Inflammatory macrophage treated with lipopolysaccharide for 4 hours (primary cell): ENCODE data around the gene RALGDS.

Experiments
- DNase-seq: peaks from one replicate; pipeline ENCODE4 v3.0.0-alpha.2; 2020

The RALGDS gene

DNA sequence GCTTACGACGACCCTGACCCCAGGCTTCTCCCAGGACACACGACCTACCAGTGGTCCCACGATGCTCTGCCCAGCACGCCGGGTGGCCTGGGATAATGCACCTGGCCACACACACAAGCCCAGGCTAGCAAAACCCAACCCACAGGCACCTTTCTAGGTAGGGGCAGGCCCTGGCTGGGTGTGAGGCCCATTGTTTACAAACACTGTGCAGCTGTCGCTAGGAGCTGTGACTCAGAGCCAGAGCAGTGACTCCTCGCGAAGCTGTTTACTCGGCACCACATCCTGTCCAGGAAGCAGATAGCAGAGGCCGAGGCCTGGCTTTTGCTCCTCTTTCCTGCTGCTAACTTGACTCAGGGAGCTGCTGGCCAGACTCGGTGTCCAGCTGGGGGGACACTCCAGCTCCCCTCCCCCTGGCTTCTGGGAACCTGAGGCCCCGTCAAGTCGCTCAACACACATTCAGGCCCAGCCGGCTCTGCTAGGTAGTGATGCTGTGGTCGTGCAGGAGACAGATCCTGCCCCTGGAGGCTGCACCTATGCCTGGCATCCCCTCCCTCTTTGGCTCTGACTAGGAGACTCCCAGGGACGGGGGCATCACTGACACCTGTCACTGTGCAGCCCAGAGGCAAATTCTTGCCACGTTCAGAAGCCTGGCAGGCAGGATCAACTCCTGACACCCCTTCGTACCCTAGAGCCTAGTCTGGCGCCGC lies 12.8 kb upstream of the RALGDS start:
- DNase-seq: peak; percentile 82

DNA sequence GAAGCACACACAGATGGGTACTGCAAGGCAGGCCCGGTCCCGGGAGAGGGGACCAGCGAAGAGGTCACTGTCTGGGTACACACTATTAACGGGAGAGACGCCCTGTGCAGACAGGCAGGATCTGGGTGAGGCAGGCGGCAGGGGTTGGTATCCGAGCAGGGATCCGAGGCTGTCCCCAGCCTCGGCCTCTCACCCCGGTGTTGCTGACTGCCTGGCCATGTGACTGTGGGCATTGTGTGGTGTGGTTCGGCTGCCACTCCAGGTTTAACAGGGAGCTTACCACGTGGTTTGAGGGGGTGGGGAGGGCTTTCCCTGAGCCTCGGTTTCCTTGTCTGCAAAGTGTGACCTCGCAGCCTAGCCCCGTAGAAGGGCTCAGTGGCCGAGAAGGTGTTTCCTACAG lies 11.1 kb upstream of the RALGDS start:
- DNase-seq: no peak

DNA sequence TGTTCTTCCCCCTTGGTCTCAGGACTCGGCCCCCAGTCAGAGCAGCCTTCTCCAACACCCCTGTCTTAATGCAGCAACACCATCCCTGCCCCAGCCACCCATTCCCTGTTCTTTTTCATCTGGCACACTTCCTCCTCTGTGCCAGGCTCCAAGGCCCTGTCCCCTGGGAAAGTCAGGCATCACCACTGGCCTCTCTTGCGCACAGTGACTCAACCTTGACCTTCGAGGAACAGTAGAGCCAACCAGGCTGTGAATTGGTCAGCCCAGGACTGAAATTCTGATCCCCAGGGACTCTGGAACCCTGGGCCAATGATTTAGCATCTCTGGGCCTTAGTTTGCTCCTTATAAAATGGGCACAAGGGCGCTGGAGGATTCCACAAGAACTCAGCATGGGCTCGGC lies 10.5 kb upstream of the RALGDS start:
- DNase-seq: no peak

DNA sequence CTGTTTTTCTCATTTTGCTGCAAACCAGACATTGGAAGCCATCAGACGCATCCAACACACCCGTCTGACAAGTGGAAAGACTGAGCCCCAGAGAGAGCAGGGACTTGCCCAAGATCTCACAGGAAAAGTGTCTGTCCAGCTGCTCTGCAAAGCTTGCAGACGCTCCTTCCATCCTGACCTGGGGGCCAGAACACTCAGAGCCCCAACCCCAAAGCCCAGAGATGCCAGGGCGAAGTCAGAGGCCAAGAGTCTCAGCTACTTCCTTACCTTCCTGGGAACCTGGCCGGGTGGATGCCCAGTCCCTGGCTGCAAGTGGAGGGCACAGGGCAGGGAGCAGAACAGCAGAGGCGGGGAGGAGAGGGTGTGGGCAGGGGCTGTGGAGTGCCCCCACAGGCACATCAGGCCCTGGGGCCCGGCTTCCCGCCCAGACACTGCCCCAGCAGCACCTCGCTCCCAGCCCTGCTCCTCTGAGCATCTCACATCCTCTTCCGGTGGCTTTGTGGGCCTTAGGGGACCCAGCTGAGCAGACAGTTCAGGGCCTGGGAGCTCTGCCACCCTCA lies 9.7 kb upstream of the RALGDS start:
- DNase-seq: no peak

DNA sequence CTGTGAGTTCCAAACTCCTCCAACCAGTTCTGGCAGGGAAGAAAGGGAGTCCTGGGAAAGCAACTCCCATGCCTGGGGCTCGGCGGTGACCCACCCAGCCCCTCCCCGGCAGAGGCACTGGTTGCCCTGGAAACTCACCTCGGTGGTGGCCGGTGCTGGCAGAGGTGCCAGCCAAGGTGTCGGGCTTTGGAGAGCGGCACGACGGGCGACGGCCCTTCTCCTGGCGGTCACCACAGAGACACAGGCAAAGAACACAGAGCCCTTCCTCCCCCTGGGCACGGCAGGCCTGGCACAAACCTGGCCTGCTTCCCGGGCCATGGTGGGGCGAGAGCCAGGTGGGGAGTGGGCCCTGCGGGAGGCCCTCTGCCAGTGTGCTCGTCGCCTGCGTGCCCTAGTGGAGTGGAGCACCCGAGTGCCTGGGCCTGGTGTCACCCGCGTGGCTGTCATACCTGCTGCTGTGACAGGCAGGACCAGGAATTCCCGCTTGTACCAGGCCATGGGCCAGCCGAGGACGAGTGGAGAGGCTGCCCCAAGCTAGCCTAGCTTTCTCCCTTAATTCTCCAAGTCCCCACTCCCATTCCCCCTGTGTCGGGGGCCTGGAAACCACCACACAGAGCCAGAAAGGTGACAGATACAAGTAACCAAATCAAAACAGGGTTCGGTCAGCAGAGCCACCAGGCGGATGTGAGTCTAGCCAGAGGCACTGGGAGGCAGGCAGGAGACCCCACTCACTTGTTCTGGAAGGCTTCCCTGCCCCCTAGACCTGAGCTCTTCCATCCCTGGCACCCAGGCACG lies 8.2 kb upstream of the RALGDS start:
- DNase-seq: no peak

DNA sequence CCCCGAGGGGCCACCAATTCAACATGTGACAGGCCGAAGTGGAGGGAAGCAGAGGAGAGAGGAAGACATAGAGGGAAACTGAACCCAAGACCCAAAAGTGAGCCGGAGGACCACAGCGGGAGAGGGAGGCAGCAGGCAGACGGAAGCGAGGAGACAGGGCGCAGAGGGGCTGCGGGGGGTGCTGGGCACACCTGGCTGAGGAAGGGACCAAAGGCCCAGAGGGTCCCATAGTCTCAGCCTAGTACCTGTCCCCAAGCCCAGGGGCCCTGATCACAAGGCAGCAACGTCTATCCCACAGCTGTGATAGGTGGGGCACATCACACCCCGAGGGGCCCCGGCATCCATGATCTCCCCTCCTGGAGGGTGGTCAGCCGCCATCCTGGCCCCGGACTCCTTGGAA lies 7.1 kb upstream of the RALGDS start:
- no peak for DNase-seq

DNA sequence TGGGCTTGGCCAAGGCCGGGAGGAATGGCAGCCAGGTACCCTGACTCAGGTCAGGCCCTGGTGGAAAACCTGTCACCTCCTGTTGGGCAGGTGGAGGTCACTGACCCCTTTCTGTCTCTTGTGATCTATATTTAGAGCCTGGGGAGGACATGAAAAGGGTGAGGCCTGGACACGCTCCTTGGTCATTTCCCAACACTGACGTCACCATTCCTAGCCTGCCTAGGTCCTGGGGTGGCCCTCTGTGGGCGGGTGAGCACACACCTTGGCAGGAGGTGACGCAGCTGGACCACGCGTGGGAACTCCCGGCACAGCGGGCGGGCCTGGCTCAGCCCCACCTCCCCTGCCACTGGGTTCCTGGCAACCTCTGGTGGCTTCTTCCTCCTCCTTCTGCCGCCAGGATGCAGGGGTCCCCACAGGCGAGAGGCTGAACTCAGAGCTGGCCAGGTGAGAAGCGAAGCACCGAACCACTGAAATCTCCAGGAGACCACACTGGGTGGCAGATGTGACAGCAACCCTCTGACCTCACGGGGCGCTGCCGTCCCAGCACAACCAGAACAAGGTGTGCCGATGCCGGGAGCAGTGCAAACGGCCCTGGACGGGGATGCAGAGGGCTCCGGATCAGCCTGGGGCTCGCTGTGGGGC lies 6.4 kb upstream of the RALGDS start:
- DNase-seq: no peak

DNA sequence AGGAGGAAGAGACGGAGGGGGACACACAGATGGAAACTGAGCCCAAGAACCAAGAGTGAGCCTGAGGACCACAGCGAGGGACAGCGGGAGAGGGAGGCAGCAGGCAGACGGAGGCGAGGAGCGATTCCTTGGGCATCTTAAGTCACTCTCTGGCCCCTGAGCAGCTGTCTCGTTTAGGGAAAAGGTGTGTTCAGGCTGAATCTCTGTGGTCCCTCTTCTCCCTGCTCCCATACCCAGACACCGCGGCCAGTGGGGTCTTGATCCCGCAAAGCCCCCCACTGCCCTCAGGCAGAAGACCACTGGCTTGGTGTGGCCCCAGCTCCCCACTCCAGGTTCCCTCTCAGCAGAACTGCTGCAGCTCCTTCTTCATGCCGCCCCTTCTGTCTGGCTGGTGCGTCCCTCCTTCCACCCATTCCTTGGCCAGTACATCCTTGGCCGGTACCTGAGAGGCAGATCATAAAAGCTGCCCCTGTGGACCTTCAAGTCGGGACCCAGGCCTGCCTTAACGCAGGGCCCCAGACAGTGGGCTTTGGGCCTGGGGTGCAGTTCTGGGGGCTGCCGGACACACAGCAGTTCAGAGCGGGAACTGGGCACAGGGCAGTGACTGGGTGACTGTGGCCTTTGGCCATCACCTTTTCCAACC lies 5.8 kb upstream of the RALGDS start:
- DNase-seq: no peak

DNA sequence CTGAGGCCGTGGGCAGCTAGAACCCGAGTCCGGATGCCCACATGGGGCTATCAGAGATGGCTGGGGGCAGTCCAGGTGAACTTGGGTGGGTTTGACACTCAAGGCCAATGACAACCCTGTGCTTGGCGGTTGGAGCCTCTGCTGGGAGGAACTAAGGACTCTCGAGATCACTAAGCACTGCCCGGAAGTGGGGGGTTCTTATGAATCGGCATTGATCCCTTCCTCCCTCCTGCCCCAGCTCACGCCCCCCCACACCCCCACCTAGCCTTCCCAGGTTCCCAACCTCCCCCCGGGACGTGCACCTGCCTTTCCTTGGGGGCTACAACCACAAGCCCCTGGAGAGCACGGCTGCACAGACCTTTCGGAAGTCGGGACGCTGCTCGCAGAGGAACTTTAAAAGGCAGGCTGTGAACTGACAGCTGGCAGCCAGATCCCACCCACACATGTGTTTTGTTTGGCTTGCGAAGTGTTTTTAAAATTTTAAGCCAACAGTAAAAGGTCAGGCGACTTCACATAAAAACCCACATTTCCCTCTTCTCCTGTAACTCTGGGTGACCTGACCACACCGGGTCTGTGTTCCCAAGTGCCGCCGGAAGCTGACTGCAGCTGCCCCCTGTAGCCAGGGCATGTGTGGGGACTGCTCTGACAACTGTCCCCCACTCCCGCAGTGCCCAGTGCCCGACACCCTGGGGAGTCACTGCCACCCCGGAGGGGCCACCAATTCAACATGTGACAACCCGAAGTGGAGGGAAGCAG lies 5.1 kb upstream of the RALGDS start:
- peak; percentile 79 for DNase-seq

DNA sequence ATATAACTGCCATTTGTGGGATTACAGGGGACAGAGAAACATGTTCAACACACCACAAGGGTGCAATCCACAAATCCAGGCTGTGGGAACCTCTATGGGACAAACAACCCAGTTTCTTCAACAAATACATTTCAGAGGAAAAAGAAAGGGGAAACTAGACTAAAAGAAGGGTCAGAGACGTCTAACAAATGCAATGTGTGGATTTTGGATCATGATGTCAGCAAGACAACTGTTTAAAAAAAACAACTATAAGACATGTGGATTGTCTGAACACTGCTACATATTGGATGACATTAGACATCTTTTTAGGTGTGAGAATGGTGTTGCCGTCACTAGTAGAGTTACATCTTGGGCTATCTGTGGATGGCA lies 3.9 kb upstream of the RALGDS start:
- peak; percentile 65 for DNase-seq

DNA sequence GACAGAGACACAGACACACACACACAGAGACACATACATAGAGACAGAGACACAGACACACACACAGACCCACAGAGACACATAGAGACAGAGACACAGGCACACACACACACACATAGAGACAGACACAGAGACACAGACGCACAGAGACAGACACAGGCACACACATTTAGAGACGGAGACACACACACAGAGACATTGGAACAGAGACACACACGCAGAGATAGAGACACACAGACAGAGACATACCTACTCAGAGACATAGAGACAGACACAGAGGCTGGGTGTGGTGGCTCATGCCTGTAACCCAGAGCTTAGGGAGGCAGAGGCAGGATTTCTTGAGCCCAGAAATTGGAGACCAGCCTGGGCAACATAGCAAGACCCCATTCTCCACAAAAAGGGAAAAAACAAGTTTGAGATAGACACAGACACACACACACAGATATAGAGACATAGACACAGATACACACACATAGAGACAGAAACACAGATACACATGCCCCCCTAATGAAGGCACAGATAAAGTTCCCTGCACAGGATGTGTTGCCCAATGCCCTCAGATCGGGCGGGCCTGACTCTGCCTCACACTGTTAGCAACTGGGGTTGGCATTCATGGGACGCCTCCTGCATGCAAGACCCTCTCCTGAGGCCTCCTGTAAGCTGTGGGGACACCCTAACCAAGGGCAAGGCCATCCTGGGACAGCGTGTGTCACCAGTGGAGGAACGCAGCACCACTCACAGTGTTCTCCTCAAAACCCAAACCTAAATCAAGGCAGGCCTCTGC lies 3.3 kb upstream of the RALGDS start:
- DNase-seq: no peak

DNA sequence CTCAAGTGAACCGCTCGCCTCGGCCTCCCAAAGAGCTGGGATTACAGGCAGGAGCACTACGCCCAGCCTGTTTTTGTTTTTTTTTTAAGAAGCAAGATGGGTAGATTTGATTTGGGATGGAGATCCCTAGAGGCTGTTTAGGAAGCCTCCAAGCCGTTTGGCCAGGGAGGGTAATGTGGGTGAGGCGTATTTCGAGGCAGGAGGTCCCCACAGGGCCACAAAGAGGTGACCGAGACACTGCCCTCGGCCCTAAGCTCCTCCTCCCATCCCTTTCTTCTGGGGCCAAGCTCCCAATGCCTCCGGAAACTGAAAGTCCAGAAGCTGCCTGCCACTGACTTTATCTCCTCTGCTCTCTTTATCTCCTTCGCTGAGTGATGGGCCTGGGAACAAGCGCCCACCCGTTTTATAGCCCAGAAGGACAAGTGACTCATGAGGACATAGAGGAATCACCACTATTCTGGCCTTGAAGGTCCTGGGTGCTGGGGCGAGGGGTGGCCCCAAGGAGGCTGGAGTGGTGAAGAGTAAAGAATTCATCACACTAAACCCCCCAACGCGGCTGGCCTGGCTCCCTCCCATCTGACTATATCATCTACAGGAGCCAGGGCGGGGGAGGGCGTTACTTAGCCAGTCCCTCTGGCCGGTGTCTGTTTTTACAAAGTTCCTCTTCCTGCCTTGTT lies 2.0 kb upstream of the RALGDS start:
- DNase-seq: no peak

DNA sequence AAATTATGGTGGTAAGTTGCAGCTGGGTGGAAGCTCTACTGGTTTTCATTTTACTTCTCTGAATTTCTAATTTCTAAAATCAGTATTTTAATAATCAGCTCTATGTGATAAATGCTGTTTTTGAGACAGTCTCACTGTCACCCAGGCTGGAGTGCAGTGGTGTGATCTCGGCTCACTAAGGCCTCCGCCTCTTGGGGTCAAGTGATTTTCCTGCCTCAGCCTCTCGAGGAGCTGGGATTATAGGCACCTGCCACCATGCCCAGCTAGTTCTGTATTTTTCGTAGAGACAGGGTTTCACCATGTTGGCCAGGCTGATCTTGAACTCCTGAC lies 1.5 kb upstream of the RALGDS start:
- DNase-seq: no peak

DNA sequence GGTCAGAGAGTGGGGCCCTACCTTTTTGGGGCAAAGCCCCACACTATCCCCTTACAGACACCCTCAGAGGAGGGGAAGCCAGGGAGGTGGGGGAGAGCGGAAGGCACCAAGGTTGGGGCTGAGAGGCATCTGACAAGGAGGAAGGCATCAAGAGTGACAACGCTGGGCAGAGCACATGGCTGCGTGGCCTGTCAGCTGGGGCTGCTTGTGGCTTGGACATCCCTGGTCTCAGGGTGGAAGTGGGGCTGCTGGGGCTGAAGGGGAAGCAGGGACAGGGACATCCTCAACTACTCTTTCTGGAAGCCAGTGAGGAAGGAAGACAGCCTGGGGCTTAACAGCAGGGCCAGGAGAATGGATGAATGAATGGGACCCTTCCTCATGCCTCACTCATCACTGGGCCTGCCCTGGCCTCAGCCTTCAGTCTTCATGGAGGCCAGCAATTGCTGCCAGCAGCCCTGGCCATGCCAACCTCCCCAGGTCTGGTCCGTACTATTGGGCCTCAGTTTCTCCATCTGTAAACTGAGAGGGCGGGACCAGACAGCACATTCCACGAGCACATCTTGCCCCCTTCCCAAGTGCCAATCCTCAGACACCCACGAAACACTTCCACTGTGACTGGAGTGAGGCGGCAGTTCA lies 993 bp upstream of the RALGDS start:
- DNase-seq: peak; percentile 78

DNA sequence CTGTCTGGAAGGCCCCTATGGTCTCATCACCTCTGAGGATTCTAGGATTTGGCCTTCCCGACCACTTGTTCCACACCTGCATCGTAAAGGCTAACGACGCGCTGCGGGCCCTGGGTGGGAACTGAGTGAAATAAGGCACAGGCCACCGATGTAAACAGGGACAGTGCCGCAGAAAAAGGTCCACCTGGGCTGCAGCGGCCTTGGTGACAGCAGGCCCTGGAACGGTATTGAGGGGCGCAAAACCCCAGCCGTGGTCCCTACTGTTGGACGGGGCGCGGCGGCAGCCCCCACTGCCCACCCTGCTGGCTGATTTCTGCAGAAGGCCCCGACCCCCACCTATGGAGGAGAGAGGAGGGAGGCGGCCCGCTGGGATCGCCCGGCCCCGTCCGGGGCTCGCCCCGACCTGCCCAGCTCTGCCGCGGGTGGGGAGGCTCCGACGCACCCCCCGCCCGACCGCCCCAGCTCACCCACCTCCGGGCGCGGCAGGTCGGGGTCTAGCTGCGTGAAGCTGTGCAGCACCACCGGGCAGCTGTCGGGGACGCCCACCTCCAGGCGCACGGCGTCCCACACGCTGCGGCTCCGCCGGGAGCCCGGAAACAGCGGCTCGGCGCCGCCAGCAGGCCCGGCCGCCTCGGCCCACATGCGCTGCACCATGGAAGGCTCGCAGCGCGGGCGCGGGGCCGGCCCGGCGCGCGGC lies 391 bp downstream of the RALGDS start:
- DNase-seq: no peak

DNA sequence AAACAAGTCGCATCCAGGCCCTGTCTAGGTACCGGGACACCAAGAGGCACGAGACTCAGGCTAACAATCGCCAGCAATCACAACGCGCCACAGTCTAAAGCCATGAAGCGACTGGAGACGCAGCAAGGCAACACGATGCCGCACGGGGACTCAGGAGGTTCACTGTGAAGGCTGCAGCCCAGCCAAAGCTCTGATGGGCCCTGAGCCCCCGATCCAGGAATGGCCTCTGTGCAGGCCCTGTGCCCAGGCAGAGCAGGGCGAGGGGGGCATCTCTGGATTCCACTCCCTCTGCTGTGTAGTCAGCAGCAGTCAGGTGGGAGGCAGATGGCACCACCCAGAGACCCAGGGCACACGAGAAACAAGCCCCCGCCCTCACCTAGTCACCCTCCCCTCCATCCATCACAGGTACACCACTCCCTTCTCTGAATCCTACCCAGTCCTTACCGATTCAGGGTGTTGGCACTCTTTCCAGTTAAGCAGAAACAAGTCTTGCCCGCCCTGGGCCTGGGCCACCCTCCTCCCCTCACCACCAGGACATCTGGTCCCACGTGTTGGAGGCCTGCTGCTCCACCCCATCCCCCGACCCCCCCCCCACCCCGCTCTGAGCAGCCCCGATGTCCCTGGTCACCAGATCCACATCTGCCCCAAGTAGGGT lies 1.1 kb downstream of the RALGDS start:
- no peak for DNase-seq

DNA sequence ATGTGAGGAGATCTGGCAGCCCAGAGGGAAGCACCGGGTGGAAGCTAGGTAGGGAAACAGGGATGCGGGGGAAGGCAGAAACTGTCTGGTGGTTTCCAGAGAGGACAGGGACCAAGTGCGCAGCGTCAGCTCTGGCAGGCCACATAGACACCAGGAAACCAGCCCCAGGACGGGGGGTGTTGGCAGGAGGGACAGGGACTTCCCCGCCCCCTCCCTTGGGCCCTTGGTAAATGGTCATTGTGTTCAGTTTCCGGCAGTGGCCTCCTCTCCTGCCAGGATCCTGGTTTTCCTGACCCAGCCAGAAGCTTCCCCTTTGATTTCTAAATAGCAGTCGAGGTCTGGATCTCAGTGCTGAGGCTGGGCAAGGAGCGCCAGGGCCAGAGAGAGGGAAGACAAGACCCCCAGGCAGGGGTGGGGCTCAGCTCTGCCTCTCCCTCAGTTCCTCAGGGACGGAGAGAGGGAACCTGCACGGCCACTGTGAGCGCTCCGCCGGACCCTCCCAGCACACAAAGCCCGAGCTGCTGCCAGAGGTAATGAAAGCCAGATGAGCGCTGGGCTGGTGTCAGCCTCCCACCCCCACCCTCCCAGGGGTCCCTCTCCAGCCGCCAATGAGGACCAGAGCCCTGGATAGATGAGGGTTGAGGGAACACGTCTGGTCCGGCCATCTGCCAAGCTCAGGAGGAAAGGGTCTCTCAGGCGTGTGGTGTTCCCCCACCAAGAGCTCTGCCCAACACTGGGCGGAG lies 1.8 kb downstream of the RALGDS start:
- DNase-seq: no peak

DNA sequence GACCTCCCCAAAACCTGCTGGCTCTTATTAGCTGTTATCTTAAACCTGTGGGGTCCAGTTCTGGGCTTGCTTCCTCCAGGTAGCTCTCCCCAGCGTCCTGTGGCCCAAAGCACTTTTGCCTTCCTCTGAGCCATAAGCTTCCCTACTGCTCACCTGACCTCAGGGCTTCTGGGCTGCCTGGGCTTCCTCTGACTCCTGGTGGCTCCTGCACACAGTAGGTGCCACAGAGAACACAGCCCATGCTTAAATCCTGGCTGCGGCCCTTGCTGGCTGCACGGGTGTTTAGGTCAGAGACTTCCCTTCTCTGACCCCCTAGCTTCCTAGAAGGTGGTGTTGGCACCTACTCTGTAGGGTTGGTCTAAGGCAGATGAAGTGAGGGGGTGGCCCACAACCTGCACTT lies 2.5 kb downstream of the RALGDS start:
- no peak for DNase-seq

DNA sequence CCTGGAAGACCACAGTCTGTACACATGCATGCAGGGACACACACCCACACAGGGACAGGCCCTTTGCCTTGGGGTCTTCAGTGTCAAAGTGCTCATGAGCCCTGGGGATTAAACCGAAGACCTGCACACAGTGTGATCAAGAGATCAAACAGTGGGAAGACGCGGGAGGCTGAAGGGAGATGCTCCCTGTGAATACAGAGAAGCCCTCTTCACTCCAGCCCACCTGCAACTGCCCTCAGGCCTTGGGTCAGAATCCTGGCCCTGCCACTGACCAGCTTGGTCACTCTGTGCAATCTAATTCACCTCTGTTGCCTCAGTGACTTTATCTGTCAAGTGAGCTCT lies 2.9 kb downstream of the RALGDS start:
- DNase-seq: no peak
